Inflammatory macrophage (primary cell): ENCODE data around the gene NRIP1.

Experiments
- DNase-seq, 2 donors: peaks; one replicate each; pipeline ENCODE4 v3.0.0-alpha.2; 2020 to 2022
- total RNA-seq, 18 experiments: gene quantifications; one replicate each; lab custom pipeline; 2026; ENCODE audit warnings: mixed read lengths in 6 of 18, inconsistent platforms in 2 of 18; lab: John Stamatoyannopoulos, UW

Gene NRIP1
- 48.4 to 322 (median 119) reads per million in 18 experiments for total RNA-seq

- DNase-seq = peak; percentile 95
Observed at GRCh38 chr21:15064576-15065391, at the start of gene NRIP1. Gene NRIP1, minus strand, starts transcription at chr21:15065000. Its CDS starts 96,808 bp downstream, at chr21:14968192.

GRCh38 chr21:15112858-15113257 lies 48.1 kb upstream of the NRIP1 start:
- DNase-seq = no peak

- DNase-seq = no peak
Observed at GRCh38 chr21:15108801-15109200, 44.0 kb upstream of the NRIP1 start.

DNA sequence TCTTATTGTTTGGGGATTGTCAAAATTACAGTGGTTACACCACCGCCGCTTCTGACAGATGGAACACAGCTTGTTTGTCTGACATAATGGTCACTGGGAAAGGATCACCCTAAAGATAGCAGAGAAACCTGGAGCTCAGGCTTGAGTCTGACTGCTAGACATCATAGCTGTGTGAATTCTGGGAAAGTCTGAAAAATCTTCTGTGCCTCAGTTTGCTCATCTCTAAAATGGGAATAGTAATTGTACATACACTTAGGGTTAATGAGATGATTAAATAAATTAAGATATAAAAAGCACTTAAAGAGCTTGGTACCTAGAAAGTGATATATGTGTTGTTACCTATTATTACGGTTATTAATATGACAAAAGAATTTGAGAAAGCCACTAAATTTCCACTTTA lies 39.7 kb upstream of the NRIP1 start:
- no peak for DNase-seq

DNA sequence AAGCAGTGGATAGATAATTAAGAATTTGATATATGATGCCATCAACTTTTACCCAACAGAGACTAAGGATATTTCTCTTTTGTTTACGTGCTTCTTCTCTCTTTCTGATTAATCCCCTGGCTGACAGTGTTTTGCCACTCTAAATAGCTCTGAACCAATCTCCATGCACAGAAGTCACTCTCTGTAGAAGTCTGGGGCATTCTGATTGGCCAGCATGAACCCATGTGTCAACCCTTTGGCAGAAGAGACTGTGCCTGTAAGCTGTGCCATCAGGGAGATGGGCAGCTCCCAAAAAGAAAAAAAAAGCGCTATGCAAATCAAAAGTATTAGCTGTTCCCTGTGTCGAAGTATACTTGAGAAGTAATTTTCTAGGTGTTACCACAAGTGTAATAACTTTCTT lies 34.1 kb upstream of the NRIP1 start:
- no peak for DNase-seq

- no peak for DNase-seq
Observed at GRCh38 chr21:15098181-15098580, 33.4 kb upstream of the NRIP1 start.

DNA sequence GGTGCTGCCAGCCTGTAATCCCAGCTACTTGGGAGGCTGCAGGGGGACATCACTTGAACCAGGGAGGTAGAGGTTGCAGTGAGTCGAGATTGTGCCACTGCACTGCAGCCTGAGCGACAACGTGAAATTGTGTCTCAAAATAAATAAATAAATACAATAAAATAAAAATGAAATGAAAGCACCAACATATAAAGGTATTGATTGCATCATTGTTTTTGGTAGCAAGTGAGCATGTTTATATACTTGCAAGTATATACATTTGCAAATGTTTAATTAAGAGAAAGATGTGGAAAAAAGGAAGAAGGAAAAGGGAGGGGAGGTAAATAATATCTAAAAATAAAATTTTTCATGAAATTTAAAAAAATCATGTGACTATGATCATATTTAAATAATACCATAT lies 32.8 kb upstream of the NRIP1 start:
- no peak for DNase-seq

DNA sequence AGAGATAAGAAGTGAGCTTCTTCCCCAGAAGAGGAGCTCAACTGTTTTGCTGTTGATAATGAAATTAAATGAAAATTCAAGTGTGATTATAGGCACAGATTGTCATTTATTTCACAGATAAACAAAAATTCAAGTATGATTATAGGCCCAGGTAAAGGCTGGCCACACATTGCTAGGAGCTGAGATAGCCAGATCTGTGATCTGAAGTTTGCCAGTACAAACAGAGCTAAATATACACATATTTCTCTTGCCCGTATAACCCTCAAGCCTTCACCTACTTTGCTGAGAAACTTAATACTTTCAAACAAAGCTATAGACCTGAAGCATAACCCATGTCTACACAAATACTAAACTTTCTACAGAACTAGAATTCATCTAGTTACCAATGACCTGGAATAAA lies 31.3 kb upstream of the NRIP1 start:
- no peak for DNase-seq

DNA sequence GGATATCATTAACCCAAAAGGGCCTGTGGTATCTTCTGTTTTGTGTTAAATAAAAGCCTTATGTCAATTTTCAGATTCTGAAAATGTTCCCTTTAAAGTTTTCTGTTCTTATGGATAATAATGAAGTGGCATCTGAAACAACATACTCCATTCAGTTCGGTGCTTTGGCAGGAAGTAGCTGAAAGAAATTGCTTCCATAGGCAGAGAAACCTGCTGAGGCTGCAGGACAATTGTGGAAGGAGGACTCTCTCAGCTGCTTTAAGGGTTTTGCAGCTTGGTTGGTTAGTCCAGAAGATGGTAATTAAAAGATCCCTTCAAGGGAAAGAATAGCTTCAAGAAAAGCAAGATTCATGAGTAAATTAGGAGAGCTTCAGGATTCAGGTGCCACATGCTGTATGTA lies 30.5 kb upstream of the NRIP1 start:
- no peak for DNase-seq

- DNase-seq = no peak
Observed at GRCh38 chr21:15094706-15095105, 29.9 kb upstream of the NRIP1 start.

- no peak for DNase-seq
Observed at GRCh38 chr21:15093216-15093615, 28.4 kb upstream of the NRIP1 start.

DNA sequence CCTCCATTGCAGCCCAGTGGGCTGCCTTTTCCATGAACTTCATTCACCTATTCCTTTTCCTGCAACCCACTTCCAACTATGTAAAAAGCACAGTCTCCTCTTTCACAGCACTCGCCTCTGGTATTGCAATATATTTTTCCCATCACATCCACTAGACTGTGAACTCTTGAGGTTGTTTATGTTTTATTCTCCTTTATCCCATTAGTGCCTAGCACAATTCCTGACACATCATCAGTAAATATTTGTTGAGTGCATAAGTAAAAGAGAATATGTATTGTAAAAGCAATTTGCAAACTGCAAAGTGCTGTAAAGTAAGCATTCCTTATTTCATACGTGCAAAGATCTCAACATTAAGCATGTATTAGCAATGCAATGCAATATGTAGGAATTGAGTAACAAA lies 27.9 kb upstream of the NRIP1 start:
- no peak for DNase-seq

- no peak for DNase-seq
Observed at GRCh38 chr21:15090390-15090789, 25.6 kb upstream of the NRIP1 start.

- no peak for DNase-seq
Observed at GRCh38 chr21:15088488-15088887, 23.7 kb upstream of the NRIP1 start.

DNA sequence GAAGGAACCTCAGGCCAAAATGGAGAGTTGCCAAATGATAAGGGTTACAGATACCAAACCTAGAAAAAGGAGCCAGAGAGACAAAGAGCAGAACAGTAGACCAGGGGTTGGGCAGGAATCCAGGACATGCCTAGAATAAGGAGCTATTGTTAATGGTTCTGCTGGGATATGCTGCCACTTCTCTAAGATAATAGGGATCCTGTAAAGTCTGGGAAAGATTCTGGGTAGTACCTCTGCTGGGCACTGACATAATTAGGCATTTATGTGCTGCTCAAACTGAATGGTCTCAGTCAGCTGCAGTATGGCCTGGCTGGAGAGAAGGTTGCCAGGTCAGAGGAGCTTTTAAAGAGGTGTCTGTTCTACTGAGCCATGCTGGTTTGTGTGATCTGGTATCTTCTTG lies 19.9 kb upstream of the NRIP1 start:
- DNase-seq = no peak

DNA sequence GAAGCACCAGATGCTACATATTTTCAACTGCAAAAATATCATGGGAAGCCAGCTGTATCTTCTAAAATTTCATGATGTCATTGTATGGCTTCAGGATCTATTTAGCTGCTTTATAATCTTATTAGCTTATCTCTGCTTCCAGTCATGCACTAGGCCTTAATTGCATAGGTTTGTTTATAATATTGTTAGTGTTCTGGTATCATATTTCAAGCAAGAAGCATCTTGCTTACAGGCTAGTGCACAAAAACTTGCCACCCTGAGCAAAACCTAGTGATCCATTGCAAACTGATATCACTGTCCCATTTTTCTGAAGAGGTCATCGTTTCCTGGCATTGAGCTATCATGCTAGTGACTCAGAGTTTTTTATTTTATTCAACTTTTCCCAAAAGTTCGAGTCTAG lies 15.7 kb upstream of the NRIP1 start:
- DNase-seq = no peak

GRCh38 chr21:15079269-15079668 lies 14.5 kb upstream of the NRIP1 start:
- no peak for DNase-seq

DNA sequence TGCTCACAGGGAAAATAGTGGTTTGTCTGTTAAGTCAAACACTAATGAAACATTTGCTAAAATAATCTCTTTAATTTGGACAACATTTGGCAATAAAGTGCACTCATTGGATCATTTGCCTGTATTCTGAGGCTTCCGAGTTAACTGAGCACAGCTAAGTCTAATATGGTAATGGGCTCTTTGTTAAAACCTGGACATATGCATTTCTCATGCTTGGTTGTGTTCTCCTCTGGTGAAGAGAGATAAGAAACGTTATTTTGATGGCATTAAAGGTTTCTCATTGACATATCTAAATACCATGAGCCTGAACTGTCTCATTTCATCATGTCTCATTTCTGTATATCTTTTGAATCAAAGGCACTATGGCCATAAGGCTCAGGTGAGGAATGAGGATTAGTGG lies 13.4 kb upstream of the NRIP1 start:
- DNase-seq = no peak

- no peak for DNase-seq
Observed at GRCh38 chr21:15077529-15078145, 12.8 kb upstream of the NRIP1 start.

DNA sequence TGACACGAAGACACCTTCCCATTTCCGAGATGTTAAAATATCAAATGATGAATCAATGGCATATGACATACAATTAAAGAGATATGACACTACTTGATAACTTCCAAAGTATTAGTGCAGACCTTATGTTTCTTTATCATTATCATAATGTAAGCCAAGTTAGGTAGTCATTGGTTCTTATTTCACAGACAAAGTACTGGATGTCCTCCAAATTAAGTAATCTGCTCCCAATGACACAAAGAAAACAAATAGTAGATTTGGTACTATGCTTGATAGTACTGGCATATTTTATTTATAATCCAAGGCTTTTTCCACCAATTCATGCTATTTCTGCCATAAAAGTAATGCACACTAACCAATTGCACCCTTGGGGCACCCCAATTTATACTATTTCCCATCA lies 11.9 kb upstream of the NRIP1 start:
- DNase-seq = no peak

- DNase-seq = no peak
Observed at GRCh38 chr21:15071009-15071408, 6.2 kb upstream of the NRIP1 start.

DNA sequence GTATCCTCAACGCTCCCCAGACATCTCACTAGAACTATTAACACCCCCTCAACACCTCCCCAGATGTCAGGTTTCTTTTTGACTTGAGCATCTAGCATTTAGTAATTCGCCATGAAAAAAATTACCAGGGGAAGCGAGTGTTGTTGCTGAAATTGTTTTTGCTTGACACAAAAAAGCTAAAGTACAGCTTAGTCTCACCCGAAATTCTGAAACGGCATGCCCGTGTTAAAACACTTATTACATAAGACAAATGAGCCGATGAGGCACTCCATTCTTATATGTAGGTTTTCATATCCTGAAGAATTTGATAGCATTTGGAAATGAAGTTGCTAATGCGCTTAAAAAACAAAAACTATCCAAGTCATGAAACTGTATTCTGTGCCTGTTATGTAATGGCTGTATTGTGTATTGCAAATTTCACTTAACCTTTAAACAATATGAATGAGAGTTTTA lies 1.3 kb upstream of the NRIP1 start:
- peak in 1 of 2 donors; percentile 34 for DNase-seq

DNA sequence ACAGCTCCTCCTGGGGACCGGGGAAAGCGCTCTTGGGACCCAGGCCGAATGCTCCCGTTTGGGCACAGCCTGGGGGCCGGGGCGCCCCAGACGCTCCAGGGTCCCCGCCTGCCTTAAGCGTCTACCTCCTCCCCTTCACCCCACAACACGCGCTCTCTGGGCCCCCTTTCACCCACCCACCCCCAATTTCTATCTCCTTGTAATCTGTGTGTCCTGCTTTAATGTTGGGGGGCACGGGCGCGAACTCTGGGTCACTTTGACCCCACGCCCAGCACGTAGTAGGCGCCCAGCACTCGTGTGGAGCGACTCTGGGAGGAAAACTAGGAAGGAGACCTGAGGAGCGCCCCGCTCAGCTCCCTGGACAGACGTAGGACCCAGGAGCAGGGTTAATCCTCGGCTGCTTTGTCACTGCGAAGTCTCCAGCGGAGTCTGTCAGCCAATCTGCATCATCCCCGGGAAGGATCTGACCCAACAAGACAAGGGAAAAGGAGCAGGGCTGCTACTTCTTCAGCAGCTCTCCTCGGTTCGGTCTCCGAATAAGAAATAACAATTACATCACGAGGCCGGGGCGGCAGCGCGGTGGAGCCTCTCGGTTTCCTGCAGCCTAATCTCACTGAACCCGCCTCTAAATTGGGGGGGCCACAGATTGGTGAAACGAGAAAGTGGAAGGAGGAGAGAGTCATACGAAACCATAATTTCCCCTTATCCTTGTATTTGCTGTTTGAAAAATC lies 757 bp upstream of the NRIP1 start:
- peak; percentile 84 to 91 for DNase-seq
